Measurements from ENCODE around the gene SEZ6L.

Gene SEZ6L

GRCh38 chr22:26345496-26345895 is 176.2 kb downstream of the SEZ6L start:
- no peak for DNase-seq

- DNase-seq, result no peak
These were observed 179.7 kb downstream of the SEZ6L start for GRCh38 chr22:26348810-26349526.

GRCh38 chr22:26354707-26355106 is 185.4 kb downstream of the SEZ6L start:
- DNase-seq, result no peak

GRCh38 chr22:26357281-26357680 is 188.0 kb downstream of the SEZ6L start:
- no peak for DNase-seq

- DNase-seq, result no peak
These were observed 188.6 kb downstream of the SEZ6L start for GRCh38 chr22:26357813-26358212.

GRCh38 chr22:26359156-26359555 is 189.9 kb downstream of the SEZ6L start:
- no peak for DNase-seq

- DNase-seq, result peak; percentile 59
These were observed 191.1 kb downstream of the SEZ6L start for GRCh38 chr22:26360169-26360885.

GRCh38 chr22:26362471-26362870 is 193.2 kb downstream of the SEZ6L start:
- no peak for DNase-seq

GRCh38 chr22:26364066-26365015 is 195.1 kb downstream of the SEZ6L start:
- DNase-seq, result peak; percentile 57

- no peak for DNase-seq
These were observed 198.4 kb downstream of the SEZ6L start for GRCh38 chr22:26367402-26368245.

- DNase-seq, result no peak
These were observed 203.6 kb downstream of the SEZ6L start for GRCh38 chr22:26372890-26373289.

- DNase-seq, result no peak
These were observed 205.2 kb downstream of the SEZ6L start for GRCh38 chr22:26374391-26375026.

GRCh38 chr22:26377170-26377830 is 208.0 kb downstream of the SEZ6L start:
- DNase-seq, result no peak

GRCh38 chr22:26380072-26380830 is 211.0 kb downstream of the SEZ6L start:
- DNase-seq, result no peak

GRCh38 chr22:26382782-26383181 is 213.5 kb downstream of the SEZ6L start:
- DNase-seq, result no peak

GRCh38 chr22:26383968-26384556 is 214.8 kb downstream of the SEZ6L start:
- DNase-seq, result no peak

- no peak for DNase-seq
These were observed 215.9 kb downstream of the SEZ6L start for GRCh38 chr22:26385164-26385563.

- DNase-seq, result no peak
These were observed 219.9 kb downstream of the SEZ6L start for GRCh38 chr22:26389125-26389524.

- no peak for DNase-seq
These were observed 221.8 kb downstream of the SEZ6L start for GRCh38 chr22:26391091-26391490.

- no peak for DNase-seq
These were observed 222.4 kb downstream of the SEZ6L start for GRCh38 chr22:26391623-26392022.
